Activated CD4-positive, alpha-beta memory T cell treated with anti-CD3 and anti-CD28 coated beads for 36 hours (primary cell): ENCODE results near the gene ZFC3H1. TPM values are rescaled to one million over a fixed set of nuclear protein-coding genes. Genes with fewer than 3 reads are reported as not detected.
"Not testable (repeated sequence)": the region's sequence is repeated elsewhere in the genome, so short reads cannot be mapped to it uniquely, and the experiment has no call there.

Experiments
- CTCF ChIA-PET: fragments of 350-600 bp; sonication (Branson Sonifier 250); formaldehyde crosslinking; loops from one replicate; lab custom pipeline; 2021; ENCODE audit warnings: antibody characterized with exemption, inconsistent platforms; lab: Charles Lee
- POLR2A ChIA-PET: fragments of 350-600 bp; sonication (Branson Sonifier 250); formaldehyde crosslinking; loops from one replicate; lab custom pipeline; 2021; ENCODE audit warnings: antibody characterized with exemption; lab: Charles Lee
- DNase-seq: peaks from one replicate; pipeline ENCODE4 v3.0.0-alpha.2; 2020
- H3K27ac Mint-ChIP-seq: one replicate; pipeline ENCODE4 v1.8.0; 2021; ENCODE audit warnings: mixed read lengths
- H3K27me3 Mint-ChIP-seq: one replicate; pipeline ENCODE4 v1.8.0; 2021; ENCODE audit warnings: mixed read lengths
- H3K36me3 Mint-ChIP-seq: one replicate; pipeline ENCODE4 v1.8.0; 2021; ENCODE audit warnings: mixed read lengths
- H3K4me1 Mint-ChIP-seq: one replicate; pipeline ENCODE4 v1.8.0; 2021; ENCODE audit warnings: low read depth, mixed read lengths
- H3K4me3 Mint-ChIP-seq: one replicate; pipeline ENCODE4 v1.8.0; 2021; ENCODE audit warnings: mild to moderate bottlenecking, mixed read lengths
- H3K9me3 Mint-ChIP-seq: one replicate; pipeline ENCODE4 v1.8.0; 2021; ENCODE audit warnings: mixed read lengths
- intact Hi-C: fragments of 100-400 bp; cut with micrococcal nuclease; formaldehyde crosslinking; loops from one replicate; pipeline ENCODE4 v1.15.1; 2023
- total RNA-seq, 2 experiments: library from RNA; stranded (reverse); gene quantifications; one replicate each; pipeline ENCODE4 v1.2.3, GENCODE V29; 2021

The ZFC3H1 gene
- total RNA-seq: 10 to 100 TPM; 55.9 to 64.9 TPM

GRCh38 chr12:71663561-71664410 is at the start of gene ZFC3H1, which contains the start of gene THAP2:
Gene ZFC3H1, minus strand, starts transcription at chr12:71663848. Its CDS starts 238 bp downstream, at chr12:71663610.
Gene THAP2, plus strand, starts transcription at chr12:71664301. Its CDS starts 209 bp downstream, at chr12:71664510.
- CTCF ChIA-PET: interaction anchor here (0.7 to 5.4 kb wide), 7 partner anchors 11 to 91 kb away, joined by 3 to 50 read pairs (median 18); partner anchors contain the start of genes RAB21 and TMEM19

GRCh38 chr12:71710276-71711125 is 46.9 kb upstream of the ZFC3H1 start:
- no peak overlapping the region for H3K4me3 Mint-ChIP-seq
- no peak for DNase-seq
- CTCF ChIA-PET: no interaction called here
- POLR2A ChIA-PET: no interaction called here
- H3K27ac Mint-ChIP-seq: no peak overlapping the region
- intact Hi-C loops: no loop called here
- H3K9me3 Mint-ChIP-seq: peaks cover 34% of the 10 kb centered on the region
- H3K27me3 Mint-ChIP-seq: no peaks in the 10 kb centered on the region
- peaks cover 13% of the 10 kb centered on the region for H3K36me3 Mint-ChIP-seq
- H3K4me1 Mint-ChIP-seq: peaks cover 10% of the 10 kb centered on the region

More at GRCh38 chr12:71663561-71664410, at the start of gene ZFC3H1, which contains the start of gene THAP2:
- H3K27ac Mint-ChIP-seq: peak within 1 kb of the TSS; percentile 100
- H3K36me3 Mint-ChIP-seq: peaks cover 46% of the 10 kb centered on the region
- no peaks in the 10 kb centered on the region for H3K9me3 Mint-ChIP-seq
- peak; percentile 94 for DNase-seq
- peak within 1 kb of the TSS; percentile 97 for H3K4me3 Mint-ChIP-seq
- H3K4me1 Mint-ChIP-seq: peaks cover 39% of the 10 kb centered on the region
- POLR2A ChIA-PET: interaction anchor here (0.8 to 5.9 kb wide), 15 partner anchors 8 to 176 kb away, joined by 3 to 132 read pairs (median 6); partner anchors contain the start of genes RAB21, TBC1D15 and TMEM19
- intact Hi-C loops: loop anchor here (1.0 to 10.0 kb wide), 5 partner anchors 23 to 1421 kb away; partner anchors contain the start of genes CNOT2, TBC1D15, TMEM19 and TPH2
- no peaks in the 10 kb centered on the region for H3K27me3 Mint-ChIP-seq

GRCh38 chr12:71708658-71709057 is 45.0 kb upstream of the ZFC3H1 start:
- H3K9me3 Mint-ChIP-seq: peaks cover 20% of the 10 kb centered on the region
- peaks cover 13% of the 10 kb centered on the region for H3K36me3 Mint-ChIP-seq
- no peaks in the 10 kb centered on the region for H3K27me3 Mint-ChIP-seq
- ChIA-PET CTCF (no interaction called here), POLR2A (no interaction called here)
- H3K4me1 Mint-ChIP-seq: peaks cover 10% of the 10 kb centered on the region
- no peak overlapping the region for H3K4me3 Mint-ChIP-seq
- H3K27ac Mint-ChIP-seq: no peak overlapping the region
- no peak for DNase-seq
- intact Hi-C loops: no loop called here

- H3K36me3 Mint-ChIP-seq: peaks cover 11% of the 10 kb centered on the region
- POLR2A ChIA-PET: no interaction called here
- H3K9me3 Mint-ChIP-seq: no peaks in the 10 kb centered on the region
- intact Hi-C loops: no loop called here
- H3K4me1 Mint-ChIP-seq: peaks cover 7% of the 10 kb centered on the region
- DNase-seq: no peak
- H3K27me3 Mint-ChIP-seq: no peaks in the 10 kb centered on the region
- CTCF ChIA-PET: no interaction called here
- no peak overlapping the region for H3K4me3 Mint-ChIP-seq
- H3K27ac Mint-ChIP-seq: no peak overlapping the region
Observed at GRCh38 chr12:71704920-71705319, 41.3 kb upstream of the ZFC3H1 start.

- Mint-ChIP-seq H3K36me3 (peaks cover 15% of the 10 kb centered on the region), H3K27ac (no peak overlapping the region), H3K27me3 (no peaks in the 10 kb centered on the region), H3K4me3 (no peak overlapping the region), H3K4me1 (peaks cover 6% of the 10 kb centered on the region), H3K9me3 (no peaks in the 10 kb centered on the region)
- DNase-seq: no peak
- CTCF ChIA-PET: interaction anchor here (1.2 to 1.5 kb wide), 2 partner anchors 17 to 44 kb away, joined by 4 to 5 read pairs; partner anchors contain the start of gene TMEM19
- POLR2A ChIA-PET: no interaction called here
- intact Hi-C loops: no loop called here
Observed at GRCh38 chr12:71703206-71703605, 39.6 kb upstream of the ZFC3H1 start.

- no peak for DNase-seq
- Mint-ChIP-seq H3K4me3 (no peak overlapping the region), H3K36me3 (peaks cover 14% of the 10 kb centered on the region), H3K27ac (no peak overlapping the region), H3K27me3 (no peaks in the 10 kb centered on the region), H3K4me1 (peaks cover 1% of the 10 kb centered on the region), H3K9me3 (no peaks in the 10 kb centered on the region)
- intact Hi-C loops: no loop called here
- POLR2A ChIA-PET: no interaction called here
- CTCF ChIA-PET: no interaction called here
Observed at GRCh38 chr12:71702590-71702989, 38.9 kb upstream of the ZFC3H1 start.

- H3K36me3 Mint-ChIP-seq: peaks cover 14% of the 10 kb centered on the region
- H3K4me1 Mint-ChIP-seq, DNase-seq, H3K27me3 Mint-ChIP-seq, CTCF ChIA-PET, intact Hi-C loops, H3K27ac Mint-ChIP-seq, H3K4me3 Mint-ChIP-seq, POLR2A ChIA-PET, H3K9me3 Mint-ChIP-seq: not testable (repeated sequence)
Observed at GRCh38 chr12:71702181-71702580, 38.5 kb upstream of the ZFC3H1 start.

GRCh38 chr12:71695782-71696181 is 32.1 kb upstream of the ZFC3H1 start:
- ChIA-PET CTCF (no interaction called here), POLR2A (no interaction called here)
- H3K36me3 Mint-ChIP-seq: peaks cover 14% of the 10 kb centered on the region
- no peak overlapping the region for H3K27ac Mint-ChIP-seq
- intact Hi-C loops: no loop called here
- no peak for DNase-seq
- H3K4me1 Mint-ChIP-seq: no peaks in the 10 kb centered on the region
- H3K27me3 Mint-ChIP-seq: no peaks in the 10 kb centered on the region
- H3K9me3 Mint-ChIP-seq: no peaks in the 10 kb centered on the region
- H3K4me3 Mint-ChIP-seq: no peak overlapping the region

GRCh38 chr12:71694099-71694820 is 30.6 kb upstream of the ZFC3H1 start:
- H3K27me3 Mint-ChIP-seq: no peaks in the 10 kb centered on the region
- ChIA-PET POLR2A (no interaction called here), CTCF (no interaction called here)
- H3K9me3 Mint-ChIP-seq: no peaks in the 10 kb centered on the region
- H3K4me1 Mint-ChIP-seq: peaks cover 3% of the 10 kb centered on the region
- intact Hi-C loops: no loop called here
- H3K4me3 Mint-ChIP-seq: no peak overlapping the region
- H3K36me3 Mint-ChIP-seq: peaks cover 10% of the 10 kb centered on the region
- H3K27ac Mint-ChIP-seq: no peak overlapping the region
- no peak for DNase-seq

- H3K9me3 Mint-ChIP-seq, H3K27me3 Mint-ChIP-seq, H3K27ac Mint-ChIP-seq, POLR2A ChIA-PET, intact Hi-C loops, DNase-seq, H3K36me3 Mint-ChIP-seq, CTCF ChIA-PET, H3K4me3 Mint-ChIP-seq, H3K4me1 Mint-ChIP-seq: not testable (repeated sequence)
Observed at GRCh38 chr12:71693651-71694050, 30.0 kb upstream of the ZFC3H1 start.

GRCh38 chr12:71693126-71693525 is 29.5 kb upstream of the ZFC3H1 start:
- Mint-ChIP-seq H3K4me3 (no peak overlapping the region), H3K9me3 (no peaks in the 10 kb centered on the region), H3K4me1 (peaks cover 8% of the 10 kb centered on the region), H3K27me3 (no peaks in the 10 kb centered on the region), H3K36me3 (peaks cover 5% of the 10 kb centered on the region), H3K27ac (no peak overlapping the region)
- intact Hi-C loops: no loop called here
- ChIA-PET POLR2A (no interaction called here), CTCF (no interaction called here)
- no peak for DNase-seq
